Fibroblast of villous mesenchyme (primary cell): ENCODE measurements around the gene G2E3. TPM values are rescaled to one million over a fixed set of nuclear protein-coding genes. Genes with fewer than 3 reads are reported as not detected.

Experiments
- DNase-seq: peaks from one replicate; pipeline ENCODE4 v3.0.0-alpha.2; 2010; ENCODE audit warnings: low read depth
- H3K4me3 ChIP-seq: 2 replicates; pipeline ENCODE4 v1.5.1; 2011; ENCODE audit warnings: low read depth, mild to moderate bottlenecking, low read length
- CTCF ChIP-seq: IDR thresholded peaks from 2 replicates; pipeline ENCODE4 v1.5.1; 2012; ENCODE audit warnings: low read depth, mild to moderate bottlenecking, low read length; ENCODE audit not compliant: insufficient read depth
- total RNA-seq: library from RNA; depleted of rRNA; stranded (reverse); fragments of >200 nt; gene quantifications from 2 replicates; pipeline ENCODE4 v1.2.3, GENCODE V29; 2012

G2E3 gene
- 13.9 and 38.4 TPM in 2 replicates for total RNA-seq

- peak within 1 kb of the TSS; percentile 87 for H3K4me3 ChIP-seq
- no peak for TF ChIP-seq CTCF
- peak; percentile 86 for DNase-seq
These were observed at the start of gene G2E3 for GRCh38 chr14:30558675-30559555. Gene G2E3, plus strand, starts transcription at chr14:30559158. Its CDS starts 21,922 bp downstream, at chr14:30581080.

GRCh38 chr14:30517737-30518136, 41.2 kb upstream of the G2E3 start:
- H3K4me3 ChIP-seq = no peak overlapping the region
- no peak for DNase-seq
- TF ChIP-seq CTCF = no peak

GRCh38 chr14:30518867-30519560, 39.9 kb upstream of the G2E3 start:
- DNase-seq = no peak
- TF ChIP-seq CTCF = no peak
- no peak overlapping the region for H3K4me3 ChIP-seq

- no peak for TF ChIP-seq CTCF
- H3K4me3 ChIP-seq = no peak overlapping the region
- no peak for DNase-seq
These were observed 39.0 kb upstream of the G2E3 start for GRCh38 chr14:30519961-30520360.

GRCh38 chr14:30520536-30520935, 38.4 kb upstream of the G2E3 start:
- no peak for TF ChIP-seq CTCF
- DNase-seq = no peak
- H3K4me3 ChIP-seq = no peak overlapping the region

GRCh38 chr14:30521899-30522736, 36.8 kb upstream of the G2E3 start:
- TF ChIP-seq CTCF = peak; percentile 82
- DNase-seq = peak; percentile 47
- no peak overlapping the region for H3K4me3 ChIP-seq
